ENCODE results near the gene BCL2.

The BCL2 gene

GRCh38 chr18:63299837-63300745, 19.5 kb downstream of the BCL2 start:
- TF ChIP-seq TAF1 (IDR thresholded peaks at IDR 0.05; ENCODE audit: low read depth) = no peak
- TF ChIP-seq NFIC (IDR thresholded peaks at IDR 0.05) = no peak
- no peak for TF ChIP-seq REST (IDR thresholded peaks at IDR 0.05; ENCODE audit: low read depth)
- TF ChIP-seq CREB1 (IDR thresholded peaks at IDR 0.05; ENCODE audit: low read depth) = no peak
- TF ChIP-seq YY1 (IDR thresholded peaks at IDR 0.05; ENCODE audit: low read depth) = no peak
- TF ChIP-seq MAX (IDR thresholded peaks at IDR 0.05) = no peak
- TF ChIP-seq TEAD4 (IDR thresholded peaks at IDR 0.05) = no peak

GRCh38 chr18:63298400-63299365, 20.9 kb downstream of the BCL2 start:
- no peak for TF ChIP-seq FOXM1 (IDR thresholded peaks at IDR 0.05; ENCODE audit: borderline replicate concordance, low read depth)
- no peak for TF ChIP-seq ZBTB7A (IDR thresholded peaks at IDR 0.05; ENCODE audit: low read depth)
- TF ChIP-seq TAF1 (IDR thresholded peaks at IDR 0.05; ENCODE audit: low read depth) = no peak
- no peak for TF ChIP-seq REST (IDR thresholded peaks at IDR 0.05; ENCODE audit: low read depth)
- no peak for TF ChIP-seq CREB1 (IDR thresholded peaks at IDR 0.05; ENCODE audit: low read depth)
- no peak for TF ChIP-seq NFIC (IDR thresholded peaks at IDR 0.05)
- TF ChIP-seq CEBPB (IDR thresholded peaks at IDR 0.05) = no peak
- TF ChIP-seq, protein P1, sequence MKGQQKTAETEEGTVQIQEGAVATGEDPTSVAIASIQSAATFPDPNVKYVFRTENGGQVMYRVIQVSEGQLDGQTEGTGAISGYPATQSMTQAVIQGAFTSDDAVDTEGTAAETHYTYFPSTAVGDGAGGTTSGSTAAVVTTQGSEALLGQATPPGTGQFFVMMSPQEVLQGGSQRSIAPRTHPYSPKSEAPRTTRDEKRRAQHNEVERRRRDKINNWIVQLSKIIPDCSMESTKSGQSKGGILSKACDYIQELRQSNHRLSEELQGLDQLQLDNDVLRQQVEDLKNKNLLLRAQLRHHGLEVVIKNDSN (IDR thresholded peaks at IDR 0.05) = no peak
- TF ChIP-seq TCF12 (IDR thresholded peaks at IDR 0.05; ENCODE audit: low read depth) = no peak
- TF ChIP-seq TEAD4 (IDR thresholded peaks at IDR 0.05) = no peak
- no peak for TF ChIP-seq YY1 (IDR thresholded peaks at IDR 0.05; ENCODE audit: low read depth)
- no peak for TF ChIP-seq EP300 (IDR thresholded peaks at IDR 0.05; ENCODE audit: borderline replicate concordance)

- TF ChIP-seq RAD21 (IDR thresholded peaks at IDR 0.05; ENCODE audit: low read depth) (no peak), FOXM1 (IDR thresholded peaks at IDR 0.05; ENCODE audit: borderline replicate concordance, low read depth) (no peak), TEAD4 (IDR thresholded peaks at IDR 0.05) (no peak), TCF12 (IDR thresholded peaks at IDR 0.05; ENCODE audit: low read depth) (no peak)
- TF ChIP-seq, protein P1 (IDR thresholded peaks at IDR 0.05) = no peak
These were observed 21.7 kb downstream of the BCL2 start for GRCh38 chr18:63297687-63298399.

DNA sequence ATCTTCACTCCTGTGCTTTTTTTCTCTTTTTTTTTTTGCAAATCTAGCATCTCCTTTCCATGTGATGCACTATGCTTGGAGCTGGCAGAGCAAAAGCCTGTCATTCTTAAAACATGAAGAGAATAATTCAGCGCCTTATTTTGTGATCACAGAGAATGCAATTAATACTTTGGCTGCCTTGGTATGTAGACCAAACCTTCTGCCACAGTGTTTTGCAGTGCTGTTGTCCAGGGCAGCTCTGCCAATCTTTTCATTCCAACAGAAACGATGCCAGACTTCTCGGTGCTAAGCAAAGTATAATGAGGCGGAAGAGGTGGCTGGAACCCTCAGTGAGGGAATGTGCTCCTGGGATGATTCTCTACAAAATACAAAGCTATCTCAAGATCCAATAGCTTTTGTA, 25.6 kb downstream of the BCL2 start:
- TF ChIP-seq EGR1 (IDR thresholded peaks at IDR 0.05) = no peak
- TF ChIP-seq EP300 (IDR thresholded peaks at IDR 0.05; ENCODE audit: borderline replicate concordance) = no peak
- no peak for TF ChIP-seq RAD21 (IDR thresholded peaks at IDR 0.05; ENCODE audit: low read depth)

DNA sequence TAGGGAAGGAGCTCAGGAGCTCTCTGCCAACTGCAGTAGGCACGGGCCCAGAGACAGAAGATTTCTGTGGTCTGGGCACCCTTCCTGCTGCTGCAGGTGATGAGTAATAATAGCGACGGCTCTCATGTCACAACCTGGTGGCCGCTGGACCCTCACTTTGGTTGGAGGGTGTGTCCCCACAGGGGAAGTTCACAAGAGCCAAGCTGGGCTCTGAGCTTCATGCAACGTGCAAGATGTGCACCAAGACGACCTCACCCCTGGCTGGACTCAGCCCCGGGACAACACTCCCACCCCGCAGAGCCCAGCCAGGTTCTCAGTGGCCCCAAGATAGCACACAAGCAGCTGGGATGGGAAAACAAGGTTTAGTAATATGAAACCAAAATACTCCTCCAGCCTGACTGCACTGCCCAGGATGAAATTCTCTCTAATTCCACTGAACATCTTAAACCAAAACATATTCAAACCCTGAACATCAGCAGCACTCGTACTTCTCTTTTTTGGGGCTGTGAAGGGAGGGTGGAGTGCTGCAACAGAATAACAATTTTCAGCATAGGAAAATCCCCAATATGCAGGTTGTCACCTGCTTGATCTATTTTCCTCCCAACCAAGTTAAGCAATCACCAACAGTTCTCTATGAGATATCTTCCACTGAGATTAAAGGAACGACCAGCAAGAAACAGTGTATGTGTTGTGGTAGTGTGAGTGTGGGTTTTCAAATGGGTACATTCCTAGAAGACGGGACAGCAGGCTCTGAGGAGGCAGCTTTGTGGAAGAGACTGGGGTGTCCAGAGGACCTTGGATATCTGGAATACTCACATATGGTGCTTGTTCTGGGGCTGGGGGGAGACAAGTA, 26.5 kb downstream of the BCL2 start:
- TF ChIP-seq MAX (IDR thresholded peaks at IDR 0.05) = no peak
- no peak for TF ChIP-seq EP300 (IDR thresholded peaks at IDR 0.05; ENCODE audit: borderline replicate concordance)
- TF ChIP-seq FOXM1 (IDR thresholded peaks at IDR 0.05; ENCODE audit: borderline replicate concordance, low read depth) = no peak
- no peak for TF ChIP-seq CEBPB (IDR thresholded peaks at IDR 0.05)
- TF ChIP-seq CREB1 (IDR thresholded peaks at IDR 0.05; ENCODE audit: low read depth) = no peak

All from Ishikawa (cell line).